KOPT-K1 (cell line): ENCODE results near the gene B3GNT2.

ENCODE experiments used
- H3K27ac ChIP-seq: fragments of 200-600 bp; sonication (generic); 2 replicates; pipeline ENCODE4 v1.5.1; 2016; ENCODE audit warnings: antibody characterized with exemption, mild to moderate bottlenecking, low read depth, low read length; ENCODE audit not compliant: poor library complexity, severe bottlenecking
- H3K36me3 ChIP-seq: fragments of 200-600 bp; sonication (generic); 2 replicates; pipeline ENCODE4 v1.5.1; 2017; ENCODE audit warnings: antibody characterized with exemption, mild to moderate bottlenecking, low read length, moderate library complexity; ENCODE audit not compliant: insufficient read depth
- H3K9me3 ChIP-seq: fragments of 200-600 bp; sonication (generic); 2 replicates; pipeline ENCODE4 v1.5.1; 2017; ENCODE audit warnings: antibody characterized with exemption, low read length, mild to moderate bottlenecking; ENCODE audit not compliant: insufficient read depth, poor library complexity, severe bottlenecking

The B3GNT2 gene

GRCh38 chr2:62208074-62208757, 12.3 kb downstream of the B3GNT2 start:
- H3K27ac ChIP-seq, result no peak overlapping the region
- peaks cover 71% of the 10 kb centered on the region for H3K36me3 ChIP-seq
- H3K9me3 ChIP-seq, result peaks cover 8% of the 10 kb centered on the region

DNA sequence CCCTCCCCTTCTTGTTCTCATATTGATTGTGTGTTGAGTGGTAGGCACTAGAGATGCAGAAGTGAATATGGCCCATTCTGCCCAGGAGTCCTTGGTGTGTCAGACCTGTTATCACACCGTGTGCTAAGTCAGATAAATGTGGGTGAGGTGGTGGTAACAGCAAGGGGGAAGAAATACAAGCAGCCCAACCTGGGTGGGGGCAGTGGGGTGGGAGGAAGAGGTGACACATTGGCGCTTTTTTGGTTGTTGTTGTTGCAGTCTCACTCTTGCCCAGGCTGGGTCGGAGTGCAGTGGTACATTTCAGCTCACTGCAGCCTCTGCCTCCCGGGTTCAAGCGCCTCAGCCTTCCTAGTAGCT, 12.8 kb downstream of the B3GNT2 start:
- Histone ChIP-seq H3K9me3 (peaks cover 8% of the 10 kb centered on the region), H3K27ac (no peak overlapping the region), H3K36me3 (peaks cover 77% of the 10 kb centered on the region)

DNA sequence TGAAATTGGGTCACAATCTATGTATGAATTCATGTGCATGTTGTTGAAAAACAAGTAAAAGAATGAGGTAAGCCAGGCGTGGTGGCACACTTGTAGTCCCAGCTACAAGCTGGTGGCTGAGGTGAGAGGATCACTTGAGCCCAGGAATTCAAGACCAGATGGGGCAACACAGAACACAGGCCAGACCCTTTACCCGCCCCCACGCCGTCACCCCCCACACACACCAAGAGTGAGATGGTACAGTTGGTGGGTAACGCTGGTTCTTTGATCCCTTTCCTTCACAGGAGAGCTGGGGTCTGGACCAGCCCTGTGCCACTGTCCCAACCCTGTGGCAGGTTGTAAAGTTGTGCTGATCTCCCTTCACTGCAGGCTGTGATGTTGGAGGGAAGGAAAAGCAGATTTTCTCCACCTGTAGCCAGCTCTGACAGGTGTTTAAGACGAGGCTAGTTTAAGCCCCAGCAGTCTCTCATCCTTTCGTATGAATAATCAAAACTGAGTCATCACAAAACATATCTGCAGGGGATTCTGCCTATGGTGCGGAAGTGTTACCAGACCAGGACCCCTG, 13.6 kb downstream of the B3GNT2 start:
- peaks cover 8% of the 10 kb centered on the region for H3K9me3 ChIP-seq
- H3K36me3 ChIP-seq, result peaks cover 84% of the 10 kb centered on the region
- H3K27ac ChIP-seq, result no peak overlapping the region

GRCh38 chr2:62215306-62216064, 19.6 kb downstream of the B3GNT2 start:
- H3K9me3 ChIP-seq, result peaks cover 39% of the 10 kb centered on the region
- H3K27ac ChIP-seq, result no peak overlapping the region
- H3K36me3 ChIP-seq, result peaks cover 96% of the 10 kb centered on the region

DNA sequence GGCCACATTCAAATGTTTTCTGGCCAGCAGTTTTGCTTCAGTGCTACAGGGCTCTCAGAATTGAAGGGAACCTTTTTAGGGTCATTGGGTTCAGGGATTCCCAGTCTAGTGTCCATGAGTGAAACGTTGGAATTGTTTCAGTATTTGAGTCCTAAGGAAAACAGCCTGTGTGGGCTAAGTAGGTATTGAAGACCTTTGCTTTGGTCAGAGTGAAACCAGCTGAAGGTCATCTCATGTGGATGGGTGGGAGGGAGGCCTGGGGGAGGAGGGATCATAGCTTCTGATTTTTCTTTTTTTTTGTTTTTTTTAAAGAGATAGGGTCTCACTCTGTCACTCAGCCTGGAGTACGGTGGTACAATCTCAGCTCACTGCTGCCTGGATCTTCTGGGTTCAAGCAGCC, 20.2 kb downstream of the B3GNT2 start:
- Histone ChIP-seq H3K36me3 (peaks cover 96% of the 10 kb centered on the region), H3K9me3 (peaks cover 39% of the 10 kb centered on the region), H3K27ac (no peak overlapping the region)

- peaks cover 96% of the 10 kb centered on the region for H3K36me3 ChIP-seq
These were observed 20.7 kb downstream of the B3GNT2 start for GRCh38 chr2:62216616-62217015.

GRCh38 chr2:62217421-62217820, 21.5 kb downstream of the B3GNT2 start:
- Histone ChIP-seq H3K9me3 (peaks cover 31% of the 10 kb centered on the region), H3K27ac (no peak overlapping the region), H3K36me3 (peaks cover 96% of the 10 kb centered on the region)

More at GRCh38 chr2:62216616-62217015, 20.7 kb downstream of the B3GNT2 start:
- Histone ChIP-seq H3K9me3 (peaks cover 36% of the 10 kb centered on the region), H3K27ac (no peak overlapping the region)

- Histone ChIP-seq H3K27ac (no peak overlapping the region), H3K36me3 (peaks cover 96% of the 10 kb centered on the region), H3K9me3 (peaks cover 31% of the 10 kb centered on the region)
These were observed 22.1 kb downstream of the B3GNT2 start for GRCh38 chr2:62217970-62218369.

GRCh38 chr2:62219407-62220159, 23.7 kb downstream of the B3GNT2 start:
- Histone ChIP-seq H3K27ac (no peak overlapping the region), H3K9me3 (peaks cover 31% of the 10 kb centered on the region), H3K36me3 (peaks cover 93% of the 10 kb centered on the region)

DNA sequence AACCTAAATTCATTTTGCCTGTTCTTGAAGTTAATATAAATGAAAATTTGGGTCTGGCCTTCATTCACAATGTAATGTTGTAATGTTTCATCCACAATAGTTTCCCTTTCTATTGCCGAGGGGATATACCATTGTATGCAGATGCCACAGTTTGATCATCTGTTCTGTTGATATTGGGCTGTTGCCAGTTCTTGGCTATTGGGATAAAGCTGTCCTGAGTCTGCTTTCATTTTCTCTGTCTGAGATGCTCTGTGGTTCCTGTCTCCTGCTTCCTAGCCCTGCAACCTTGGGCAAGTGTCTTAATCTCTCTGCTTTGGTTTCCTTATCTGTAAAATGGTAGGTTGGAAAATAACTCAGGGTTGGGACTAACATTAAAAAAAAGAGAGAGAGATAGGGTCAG, 25.2 kb downstream of the B3GNT2 start:
- no peak overlapping the region for H3K27ac ChIP-seq
- peaks cover 31% of the 10 kb centered on the region for H3K9me3 ChIP-seq
- H3K36me3 ChIP-seq, result peaks cover 93% of the 10 kb centered on the region

GRCh38 chr2:62222171-62222570, 26.3 kb downstream of the B3GNT2 start:
- H3K9me3 ChIP-seq, result peaks cover 29% of the 10 kb centered on the region
- peaks cover 89% of the 10 kb centered on the region for H3K36me3 ChIP-seq
- no peak overlapping the region for H3K27ac ChIP-seq

DNA sequence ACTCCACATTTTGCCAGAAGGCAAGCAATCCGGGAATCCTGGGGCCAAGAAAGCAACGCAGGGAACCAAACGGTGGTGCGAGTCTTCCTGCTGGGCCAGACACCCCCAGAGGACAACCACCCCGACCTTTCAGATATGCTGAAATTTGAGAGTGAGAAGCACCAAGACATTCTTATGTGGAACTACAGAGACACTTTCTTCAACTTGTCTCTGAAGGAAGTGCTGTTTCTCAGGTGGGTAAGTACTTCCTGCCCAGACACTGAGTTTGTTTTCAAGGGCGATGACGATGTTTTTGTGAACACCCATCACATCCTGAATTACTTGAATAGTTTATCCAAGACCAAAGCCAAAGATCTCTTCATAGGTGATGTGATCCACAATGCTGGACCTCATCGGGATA, 26.8 kb downstream of the B3GNT2 start:
- peaks cover 89% of the 10 kb centered on the region for H3K36me3 ChIP-seq

DNA sequence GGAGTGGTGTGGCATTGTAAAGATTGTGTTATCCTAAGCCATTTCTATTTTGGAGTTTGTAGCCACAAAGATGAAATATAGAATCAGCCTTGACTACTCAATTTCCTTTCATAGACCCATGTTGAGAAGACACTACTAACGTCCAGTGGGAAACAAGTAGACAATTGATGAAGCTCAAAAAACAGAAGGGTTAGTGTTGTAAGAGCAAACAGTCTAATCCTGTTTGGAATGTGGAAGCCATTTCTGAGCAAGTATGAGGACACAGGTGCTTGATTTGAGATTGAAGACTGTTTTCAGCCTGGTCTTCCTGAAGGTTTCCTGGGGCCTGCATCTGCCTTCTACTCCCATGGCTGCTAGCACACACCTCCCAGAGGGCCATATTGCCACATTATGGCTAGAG, 29.1 kb downstream of the B3GNT2 start:
- Histone ChIP-seq H3K27ac (no peak overlapping the region), H3K36me3 (peaks cover 68% of the 10 kb centered on the region), H3K9me3 (peaks cover 2% of the 10 kb centered on the region)

More for the DNA sequence above, 26.8 kb downstream of the B3GNT2 start:
- H3K9me3 ChIP-seq, result peaks cover 24% of the 10 kb centered on the region
- no peak overlapping the region for H3K27ac ChIP-seq

DNA sequence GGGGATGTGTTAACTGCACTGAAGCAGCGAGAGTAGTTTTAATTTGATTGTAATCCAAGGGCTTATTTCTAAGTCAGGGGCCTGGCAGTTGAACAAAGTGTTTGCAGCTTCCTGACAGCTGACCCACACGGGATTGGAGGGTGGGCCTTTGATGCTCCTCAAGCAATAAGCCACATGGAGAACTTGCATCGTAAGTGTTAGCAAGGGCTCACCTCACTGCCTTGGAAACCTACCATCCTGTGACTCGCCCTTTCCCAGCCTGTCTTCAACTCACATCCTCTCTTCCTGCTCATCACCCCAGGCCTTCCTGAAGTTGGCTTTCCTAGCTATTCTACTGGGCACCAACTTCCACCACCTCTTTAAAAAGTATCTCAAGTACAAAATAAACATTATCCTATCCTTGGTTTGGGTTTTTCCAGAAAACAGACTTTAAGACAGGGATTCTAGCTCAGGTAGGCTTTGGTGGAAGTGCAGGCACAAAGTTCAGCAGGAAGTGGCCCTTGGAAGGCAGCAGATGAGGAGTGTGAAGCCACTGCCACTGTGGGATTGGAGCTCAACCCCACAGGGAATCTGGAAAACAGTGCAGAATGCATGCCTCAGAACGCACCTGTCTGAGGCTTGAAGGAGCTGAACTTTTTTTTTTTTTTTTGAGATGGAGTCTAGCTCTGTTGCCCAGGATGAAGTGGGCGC, 31.6 kb downstream of the B3GNT2 start:
- Histone ChIP-seq H3K36me3 (peaks cover 45% of the 10 kb centered on the region), H3K9me3 (no peaks in the 10 kb centered on the region), H3K27ac (no peak overlapping the region)
